HL-60 (cell line): ENCODE results near the gene C9.

Experiments
- DNase-seq, 2 experiments: peaks; one replicate each; pipeline ENCODE4 v3.0.0-alpha.2; 2010 to 2020; ENCODE audit warnings: low read depth in 1 of 2, low spot score in 1 of 2
- H3K27ac ChIP-seq: fragments of 250-450 bp; sonication (Bioruptor Pico); replicated peaks from 2 replicates; pipeline ENCODE4 v1.5.1; 2020; ENCODE audit warnings: mild to moderate bottlenecking, moderate library complexity
- H3K27me3 ChIP-seq: fragments of 250-450 bp; sonication (Bioruptor Pico); 2 replicates; pipeline ENCODE4 v1.5.1; 2021; ENCODE audit warnings: mild to moderate bottlenecking, moderate library complexity; ENCODE audit not compliant: insufficient read depth, poor library complexity, severe bottlenecking
- H3K4me3 ChIP-seq: replicated peaks from 2 replicates; pipeline ENCODE4 v1.5.1; 2011; ENCODE audit warnings: mild to moderate bottlenecking, control low read depth, low read length; ENCODE audit not compliant: insufficient read depth
- CTCF ChIP-seq: IDR thresholded peaks from one replicate; pipeline ENCODE4 v1.5.1; 2011; ENCODE audit warnings: low read length, control low read depth, inconsistent platforms; ENCODE audit not compliant: insufficient read depth
- GABPA ChIP-seq: IDR thresholded peaks from 2 replicates; pipeline ENCODE4 v1.6.1; 2012; ENCODE audit warnings: low read depth
- POLR2AphosphoS5 ChIP-seq: IDR thresholded peaks from 2 replicates; pipeline ENCODE4 v1.6.1; 2012; ENCODE audit warnings: low read depth
- REST ChIP-seq: IDR thresholded peaks from 2 replicates; pipeline ENCODE4 v1.6.1; 2012; ENCODE audit warnings: low read depth; ENCODE audit not compliant: insufficient replicate concordance
- SPI1 ChIP-seq: IDR thresholded peaks from 2 replicates; pipeline ENCODE4 v1.6.1; 2012; ENCODE audit warnings: low read depth, mild to moderate bottlenecking, borderline replicate concordance

Gene C9

GRCh38 chr5:39399135-39400036 lies 35.1 kb upstream of the C9 start:
- Histone ChIP-seq H3K27me3 (no peaks in the 10 kb centered on the region), H3K27ac (no peak overlapping the region), H3K4me3 (no peak overlapping the region)
- DNase-seq, result peak; percentile 65 to 75
- TF ChIP-seq POLR2AphosphoS5, result no peak
- peak; percentile 54; the same call in 1 of the 2 replicates for TF ChIP-seq SPI1

- TF ChIP-seq POLR2AphosphoS5 (no peak), GABPA (no peak), REST (no peak), CTCF (no peak), SPI1 (no peak)
- Histone ChIP-seq H3K27me3 (no peaks in the 10 kb centered on the region), H3K4me3 (no peak overlapping the region), H3K27ac (no peak overlapping the region)
- no peak for DNase-seq
These were observed 32.5 kb upstream of the C9 start for GRCh38 chr5:39396843-39397242.

GRCh38 chr5:39395521-39395920 lies 31.2 kb upstream of the C9 start:
- Histone ChIP-seq H3K27ac (no peak overlapping the region), H3K4me3 (no peak overlapping the region)
- no peak for TF ChIP-seq POLR2AphosphoS5
- no peak for TF ChIP-seq GABPA
- no peak for TF ChIP-seq SPI1
- no peak for TF ChIP-seq REST
- TF ChIP-seq CTCF, result no peak

GRCh38 chr5:39394946-39395345 lies 30.7 kb upstream of the C9 start:
- Histone ChIP-seq H3K27ac (no peak overlapping the region), H3K4me3 (no peak overlapping the region), H3K27me3 (no peaks in the 10 kb centered on the region)
- TF ChIP-seq CTCF (no peak), POLR2AphosphoS5 (no peak), GABPA (no peak), SPI1 (no peak), REST (no peak)
- DNase-seq, result no peak

More at GRCh38 chr5:39395521-39395920, 31.2 kb upstream of the C9 start:
- DNase-seq, result no peak
- no peaks in the 10 kb centered on the region for H3K27me3 ChIP-seq
